K562 (cell line): Measurements from ENCODE around the gene VSIG2.

Experiments used
- CC2D1A ChIP-seq: fragments of 450-650 bp; IDR thresholded peaks from 2 replicates; pipeline ENCODE4 v1.6.1; 2017; ENCODE audit warnings: mild to moderate bottlenecking
- CREM ChIP-seq: IDR thresholded peaks from 2 replicates; pipeline ENCODE4 v1.6.1; 2014; ENCODE audit warnings: antibody characterized with exemption, low read depth
- MCM5 ChIP-seq: fragments of 450-650 bp; IDR thresholded peaks from 2 replicates; pipeline ENCODE4 v1.6.1; 2016; ENCODE audit warnings: low read depth
- MTF1 ChIP-seq: fragments of 250-450 bp; sonication (Bioruptor Pico); IDR thresholded peaks from 2 replicates; pipeline ENCODE4 v1.9.0; 2021; ENCODE audit warnings: moderate library complexity, mild to moderate bottlenecking, inconsistent platforms, borderline replicate concordance
- ZNF780A ChIP-seq: fragments of 250-450 bp; sonication (Bioruptor Pico); IDR thresholded peaks from 2 replicates; pipeline ENCODE4 v1.5.0; 2021; ENCODE audit warnings: mild to moderate bottlenecking
- TF ChIP-seq, protein P1 (sequence below), 3 experiments: IDR thresholded peaks in 2 of 3; conservative IDR thresholded peaks in 1 of 3; 2 replicates each; pipeline ENCODE4 v1.5.1; 2011 to 2012; ENCODE audit warnings: low read length in 3 of 3, mild to moderate bottlenecking in 3 of 3, control low read depth in 2 of 3, improper control_type of control experiment in 1 of 3, inconsistent platforms in 1 of 3, low read depth in 1 of 3, mixed read lengths in 1 of 3, moderate library complexity in 1 of 3; ENCODE audit not compliant: insufficient read depth in 2 of 3

GRCh38 chr11:124738713-124739478 is 13.2 kb downstream of the VSIG2 start:
- no peak for TF ChIP-seq CREM
- TF ChIP-seq, protein P1, sequence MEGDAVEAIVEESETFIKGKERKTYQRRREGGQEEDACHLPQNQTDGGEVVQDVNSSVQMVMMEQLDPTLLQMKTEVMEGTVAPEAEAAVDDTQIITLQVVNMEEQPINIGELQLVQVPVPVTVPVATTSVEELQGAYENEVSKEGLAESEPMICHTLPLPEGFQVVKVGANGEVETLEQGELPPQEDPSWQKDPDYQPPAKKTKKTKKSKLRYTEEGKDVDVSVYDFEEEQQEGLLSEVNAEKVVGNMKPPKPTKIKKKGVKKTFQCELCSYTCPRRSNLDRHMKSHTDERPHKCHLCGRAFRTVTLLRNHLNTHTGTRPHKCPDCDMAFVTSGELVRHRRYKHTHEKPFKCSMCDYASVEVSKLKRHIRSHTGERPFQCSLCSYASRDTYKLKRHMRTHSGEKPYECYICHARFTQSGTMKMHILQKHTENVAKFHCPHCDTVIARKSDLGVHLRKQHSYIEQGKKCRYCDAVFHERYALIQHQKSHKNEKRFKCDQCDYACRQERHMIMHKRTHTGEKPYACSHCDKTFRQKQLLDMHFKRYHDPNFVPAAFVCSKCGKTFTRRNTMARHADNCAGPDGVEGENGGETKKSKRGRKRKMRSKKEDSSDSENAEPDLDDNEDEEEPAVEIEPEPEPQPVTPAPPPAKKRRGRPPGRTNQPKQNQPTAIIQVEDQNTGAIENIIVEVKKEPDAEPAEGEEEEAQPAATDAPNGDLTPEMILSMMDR (IDR thresholded peaks at IDR 0.05 in 2 of 3, conservative IDR thresholded peaks at IDR 0.05 in 1 of 3; ENCODE audit: insufficient read depth in 2 of 3, low read depth in 1 of 3, low read length in 3 of 3), result no peak
- TF ChIP-seq MCM5, result no peak
- no peak for TF ChIP-seq CC2D1A
- TF ChIP-seq MTF1 (CRISPR knock-in tag), result no peak
- no peak for TF ChIP-seq ZNF780A (CRISPR knock-in tag)
